ENCODE data around the gene ADCY2. TPM values are rescaled to one million over a fixed set of nuclear protein-coding genes. Genes with fewer than 3 reads are reported as not detected.

Gene ADCY2
- total RNA-seq, 1 experiment from 2014 or later, result 31.3 TPM

- Histone ChIP-seq H3K4ac (ENCODE audit: low read depth, low read length) (no peak overlapping the region), H3K79me2 (ENCODE audit: insufficient read depth, low read length) (no peaks in the 10 kb centered on the region), H2AK5ac (ENCODE audit: insufficient read length, low read length) (no peak overlapping the region), H2BK20ac (ENCODE audit: low read depth, low read length, poor library complexity, severe bottlenecking) (no peak overlapping the region), H3K23me2 (ENCODE audit: insufficient read length, low read depth, low read length, poor library complexity, severe bottlenecking) (no peaks in the 10 kb centered on the region), H3K27me3 (ENCODE audit: insufficient read depth, low read length) (no peaks in the 10 kb centered on the region), H4K91ac (ENCODE audit: insufficient read length, low read depth, low read length) (no peak overlapping the region), H3K27ac (ENCODE audit: insufficient read length, low read depth, low read length) (no peak overlapping the region), H4K20me1 (ENCODE audit: control insufficient read depth, insufficient read depth, insufficient read length) (no peaks in the 10 kb centered on the region), H3K4me2 (ENCODE audit: insufficient read depth, insufficient read length, low read length) (no peak overlapping the region), H3K9me3 (ENCODE audit: control insufficient read depth, low read depth, low read length) (no peaks in the 10 kb centered on the region), H2BK5ac (ENCODE audit: insufficient read length, low read length) (no peak overlapping the region), H3K23ac (ENCODE audit: insufficient read length, low read depth, low read length) (no peak overlapping the region), H3K56ac (ENCODE audit: insufficient read length, low read depth, low read length) (no peak overlapping the region), H4K5ac (ENCODE audit: insufficient read length, low read depth, low read length) (no peak overlapping the region), H3K79me1 (ENCODE audit: insufficient read depth, low read depth, low read length, poor library complexity, severe bottlenecking) (no peaks in the 10 kb centered on the region), H4K8ac (replicated peaks; ENCODE audit: insufficient read length, low read depth, low read length) (no peak overlapping the region), H3K14ac (ENCODE audit: insufficient read depth, low read length) (no peak overlapping the region), H3K9ac (ENCODE audit: extremely low read depth, insufficient read length, low read length) (no peak overlapping the region), H3K18ac (ENCODE audit: insufficient read length, low read depth, low read length) (no peak overlapping the region), H2BK12ac (ENCODE audit: insufficient read length, low read depth, low read length) (no peak overlapping the region), H2BK120ac (ENCODE audit: low read depth, low read length, poor library complexity, severe bottlenecking) (no peak overlapping the region), H2AFZ (ENCODE audit: low read length) (no peak overlapping the region), H2BK15ac (ENCODE audit: low read depth, low read length) (no peak overlapping the region), H3K4me1 (ENCODE audit: insufficient read depth, low read length) (peaks cover 14% of the 10 kb centered on the region; the same call in 1 of the 2 replicates), H3T11ph (ENCODE audit: low read length) (no peak overlapping the region)
- WGBS (ENCODE audit: extremely low coverage, insufficient read length, low lambda C conversion rate), result no CpG with 5 or more reads among the region's 7 CpGs
- H3K27ac Mint-ChIP-seq, result no peak overlapping the region
- no peaks in the 10 kb centered on the region for H3K9me3 Mint-ChIP-seq
- H3K36me3 Mint-ChIP-seq (ENCODE audit: insufficient read depth in 1 of 3, low read depth in 3 of 3), result peaks cover 4 to 16% (median 10%) of the 10 kb centered on the region in 3 experiments; a peak in 5 of 7 replicates
- DNase-seq, result no peak
- peaks cover 37 to 41% of the 10 kb centered on the region in 2 experiments for H3K4me1 Mint-ChIP-seq
- no peak for TF ChIP-seq CTCF (conservative IDR thresholded peaks at IDR 0.05)
- H3K27me3 Mint-ChIP-seq (ENCODE audit: low read depth), result no peaks in the 10 kb centered on the region
- no peak overlapping the region for H3K4me3 Mint-ChIP-seq
Observed at GRCh38 chr5:7789567-7789966, 393.6 kb downstream of the ADCY2 start.

Measured in H9 (cell line).